Measurements from ENCODE around the gene DBF4. TPM values are rescaled to one million over a fixed set of nuclear protein-coding genes. Genes with fewer than 3 reads are reported as not detected.
A peak's percentile ranks its signal among the peaks of the same experiment; 100 is the strongest.

DBF4 gene
- polyA plus RNA-seq, 1 of the 3 experiments (the other 2 are of a cell fraction): 7.6 TPM

DNA sequence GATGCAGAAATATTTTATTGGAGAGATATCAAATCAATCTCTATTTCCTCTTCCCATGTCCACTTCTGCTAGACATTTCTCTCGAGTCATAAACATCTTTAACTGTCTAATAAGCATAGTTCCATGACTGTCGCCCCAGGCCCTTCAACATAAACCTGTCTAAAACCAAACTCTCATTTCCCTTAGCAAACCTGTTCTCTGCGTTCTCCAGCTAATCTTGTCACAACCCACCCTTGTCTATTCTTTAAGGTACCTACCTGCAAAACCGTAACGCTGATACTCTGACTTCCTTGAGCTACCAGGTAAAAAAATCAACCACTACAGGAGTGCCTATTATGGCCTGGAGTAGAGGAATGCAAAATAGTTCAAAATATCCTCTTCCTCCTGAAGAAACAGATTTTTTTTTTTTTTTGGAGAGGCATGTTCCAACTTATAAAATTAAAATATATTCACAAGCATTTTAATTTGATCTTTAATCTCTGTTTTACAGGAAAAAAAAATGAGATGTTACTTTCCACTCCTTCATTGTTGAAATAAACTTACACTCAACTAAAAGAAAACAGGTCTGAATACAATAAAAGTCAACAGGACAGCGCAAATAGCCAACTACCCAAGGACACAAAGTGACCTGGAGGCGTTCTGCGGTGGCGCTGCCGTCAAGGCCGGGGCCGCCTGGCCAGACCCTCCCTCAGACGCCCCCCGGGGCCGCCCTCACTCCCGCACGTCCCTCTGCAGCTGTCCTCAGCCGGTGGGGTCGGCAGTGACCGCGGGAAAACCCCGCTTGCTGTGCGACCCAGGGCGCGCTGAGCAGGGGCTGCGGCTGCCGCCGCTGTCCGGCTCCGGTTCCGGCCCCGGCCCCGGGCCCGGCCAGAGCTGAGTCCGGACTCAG lies 898 bp upstream of the DBF4 start:
- 6% methylated on average over 17 of the region's 35 CpGs for WGBS (ENCODE audit: low lambda C conversion rate)

DNA sequence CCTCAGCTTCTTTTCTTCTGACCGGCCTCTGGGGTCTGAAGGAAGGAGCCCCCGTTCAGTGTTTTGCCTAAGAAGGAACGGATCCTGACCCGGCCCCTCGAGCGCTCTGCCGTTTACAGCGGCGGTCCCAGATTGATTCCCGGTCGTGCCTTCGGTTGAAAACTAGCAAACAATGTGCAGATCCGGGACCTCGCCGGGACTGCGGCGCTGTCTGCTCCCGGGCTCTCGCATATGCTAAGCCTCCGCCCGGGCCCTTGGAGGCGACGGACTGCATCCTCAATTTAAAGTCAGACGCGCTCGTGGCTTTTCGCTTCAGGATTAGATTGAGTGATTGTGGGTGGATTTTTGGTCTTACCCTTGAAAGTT lies 559 bp downstream of the DBF4 start:
- Histone ChIP-seq H4K20me1 (ENCODE audit: insufficient read depth) (no peaks in the 10 kb centered on the region), H3F3A (replicated peaks; ENCODE audit: insufficient read depth) (peaks cover 18% of the 10 kb centered on the region), H3K4me1 (ENCODE audit: control insufficient read depth in 1 of 2, insufficient read depth in 2 of 2, low read depth in 1 of 2, low read length in 1 of 2) (peaks cover 0 to 13% of the 10 kb centered on the region in 2 experiments; a peak in 1 of 4 replicates), H3K9me2 (no peaks in the 10 kb centered on the region), H3K36me3 (replicated peaks in 1 of 2; ENCODE audit: control insufficient read depth in 1 of 2, insufficient read depth in 2 of 2, low read length in 1 of 2) (peaks cover 13 to 31% of the 10 kb centered on the region in 2 experiments), H3K79me2 (ENCODE audit: insufficient read depth) (peaks cover 89% of the 10 kb centered on the region), H3K4me3 (ENCODE audit: low read depth in 2 of 2, low read length in 1 of 2) (peak overlapping the region; percentile 92), H3K27me3 (ENCODE audit: insufficient read depth) (no peaks in the 10 kb centered on the region), H3K9ac (peak overlapping the region; percentile 83), H3K27ac (ENCODE audit: low read depth in 2 of 2, low read length in 1 of 2) (peak overlapping the region; percentile 85 to 95), H3K9me3 (peaks cover 3% of the 10 kb centered on the region; the same call in 1 of the 2 replicates), H3K4me2 (peak overlapping the region; percentile 74), H2AFZ (ENCODE audit: low read depth) (peak overlapping the region; percentile 96)
- 2% methylated on average over 27 of the region's 27 CpGs for WGBS (ENCODE audit: low lambda C conversion rate)
- CTCF ChIA-PET: interaction anchor here (1.7 kb wide), 1 partner anchor 11 kb away, joined by 16 read pairs; no protein-coding TSS in a partner anchor
- peak; percentile 77 for DNase-seq
- POLR2A ChIA-PET: no interaction called here
- no peak for TF ChIP-seq TEAD4 (IDR thresholded peaks at IDR 0.05; ENCODE audit: borderline replicate concordance, insufficient read depth)
- no peak for TF ChIP-seq EZH2phosphoT487 (IDR thresholded peaks at IDR 0.05; ENCODE audit: borderline replicate concordance, low read depth)
- no peak for TF ChIP-seq RFX5 (IDR thresholded peaks at IDR 0.05; ENCODE audit: low read length)
- TF ChIP-seq, protein P1, sequence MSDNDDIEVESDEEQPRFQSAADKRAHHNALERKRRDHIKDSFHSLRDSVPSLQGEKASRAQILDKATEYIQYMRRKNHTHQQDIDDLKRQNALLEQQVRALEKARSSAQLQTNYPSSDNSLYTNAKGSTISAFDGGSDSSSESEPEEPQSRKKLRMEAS (IDR thresholded peaks at IDR 0.05; ENCODE audit: low read depth): peak; percentile 84
- TF ChIP-seq, protein P2, sequence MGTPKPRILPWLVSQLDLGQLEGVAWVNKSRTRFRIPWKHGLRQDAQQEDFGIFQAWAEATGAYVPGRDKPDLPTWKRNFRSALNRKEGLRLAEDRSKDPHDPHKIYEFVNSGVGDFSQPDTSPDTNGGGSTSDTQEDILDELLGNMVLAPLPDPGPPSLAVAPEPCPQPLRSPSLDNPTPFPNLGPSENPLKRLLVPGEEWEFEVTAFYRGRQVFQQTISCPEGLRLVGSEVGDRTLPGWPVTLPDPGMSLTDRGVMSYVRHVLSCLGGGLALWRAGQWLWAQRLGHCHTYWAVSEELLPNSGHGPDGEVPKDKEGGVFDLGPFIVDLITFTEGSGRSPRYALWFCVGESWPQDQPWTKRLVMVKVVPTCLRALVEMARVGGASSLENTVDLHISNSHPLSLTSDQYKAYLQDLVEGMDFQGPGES (IDR thresholded peaks at IDR 0.05; ENCODE audit: low read depth, low read length): no peak
- peak; percentile 64; the same call in 1 of the 2 replicates for TF ChIP-seq TAF1 (IDR thresholded peaks at IDR 0.05; ENCODE audit: borderline replicate concordance, low read depth, low read length)
- TF ChIP-seq, protein P3, sequence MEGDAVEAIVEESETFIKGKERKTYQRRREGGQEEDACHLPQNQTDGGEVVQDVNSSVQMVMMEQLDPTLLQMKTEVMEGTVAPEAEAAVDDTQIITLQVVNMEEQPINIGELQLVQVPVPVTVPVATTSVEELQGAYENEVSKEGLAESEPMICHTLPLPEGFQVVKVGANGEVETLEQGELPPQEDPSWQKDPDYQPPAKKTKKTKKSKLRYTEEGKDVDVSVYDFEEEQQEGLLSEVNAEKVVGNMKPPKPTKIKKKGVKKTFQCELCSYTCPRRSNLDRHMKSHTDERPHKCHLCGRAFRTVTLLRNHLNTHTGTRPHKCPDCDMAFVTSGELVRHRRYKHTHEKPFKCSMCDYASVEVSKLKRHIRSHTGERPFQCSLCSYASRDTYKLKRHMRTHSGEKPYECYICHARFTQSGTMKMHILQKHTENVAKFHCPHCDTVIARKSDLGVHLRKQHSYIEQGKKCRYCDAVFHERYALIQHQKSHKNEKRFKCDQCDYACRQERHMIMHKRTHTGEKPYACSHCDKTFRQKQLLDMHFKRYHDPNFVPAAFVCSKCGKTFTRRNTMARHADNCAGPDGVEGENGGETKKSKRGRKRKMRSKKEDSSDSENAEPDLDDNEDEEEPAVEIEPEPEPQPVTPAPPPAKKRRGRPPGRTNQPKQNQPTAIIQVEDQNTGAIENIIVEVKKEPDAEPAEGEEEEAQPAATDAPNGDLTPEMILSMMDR (IDR thresholded peaks at IDR 0.05): peak; percentile 21; the same call in 1 of the 2 replicates
- TF ChIP-seq FOXM1 (IDR thresholded peaks at IDR 0.05; ENCODE audit: low read depth): no peak
- no peak for TF ChIP-seq RAD21 (IDR thresholded peaks at IDR 0.05; ENCODE audit: low read length)
- TF ChIP-seq, protein P4, sequence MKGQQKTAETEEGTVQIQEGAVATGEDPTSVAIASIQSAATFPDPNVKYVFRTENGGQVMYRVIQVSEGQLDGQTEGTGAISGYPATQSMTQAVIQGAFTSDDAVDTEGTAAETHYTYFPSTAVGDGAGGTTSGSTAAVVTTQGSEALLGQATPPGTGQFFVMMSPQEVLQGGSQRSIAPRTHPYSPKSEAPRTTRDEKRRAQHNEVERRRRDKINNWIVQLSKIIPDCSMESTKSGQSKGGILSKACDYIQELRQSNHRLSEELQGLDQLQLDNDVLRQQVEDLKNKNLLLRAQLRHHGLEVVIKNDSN (IDR thresholded peaks at IDR 0.05; ENCODE audit: borderline replicate concordance, low read depth): no peak
- no peak for TF ChIP-seq JUND (IDR thresholded peaks at IDR 0.05)
- no peak for TF ChIP-seq YY1 (IDR thresholded peaks at IDR 0.05; ENCODE audit: low read depth)

More for the DNA sequence above, 898 bp upstream of the DBF4 start:
- Histone ChIP-seq H3K27me3 (ENCODE audit: insufficient read depth) (no peaks in the 10 kb centered on the region), H3K79me2 (ENCODE audit: insufficient read depth) (peaks cover 88% of the 10 kb centered on the region), H3K4me3 (ENCODE audit: low read depth in 2 of 2, low read length in 1 of 2) (peak overlapping the region; percentile 92), H4K20me1 (ENCODE audit: insufficient read depth) (no peaks in the 10 kb centered on the region), H2AFZ (ENCODE audit: low read depth) (peak overlapping the region; percentile 89), H3K9me2 (no peaks in the 10 kb centered on the region), H3K9ac (peak overlapping the region; percentile 83), H3K9me3 (peaks cover 3% of the 10 kb centered on the region; the same call in 1 of the 2 replicates), H3K27ac (ENCODE audit: low read depth in 2 of 2, low read length in 1 of 2) (peak overlapping the region; percentile 85 to 95), H3F3A (replicated peaks; ENCODE audit: insufficient read depth) (peaks cover 18% of the 10 kb centered on the region), H3K4me2 (peak overlapping the region; percentile 74), H3K4me1 (ENCODE audit: control insufficient read depth in 1 of 2, insufficient read depth in 2 of 2, low read depth in 1 of 2, low read length in 1 of 2) (peaks cover 0 to 13% of the 10 kb centered on the region in 2 experiments; a peak in 1 of 4 replicates), H3K36me3 (replicated peaks in 1 of 2; ENCODE audit: control insufficient read depth in 1 of 2, insufficient read depth in 2 of 2, low read length in 1 of 2) (peaks cover 14 to 30% of the 10 kb centered on the region in 2 experiments)
- POLR2A ChIA-PET: interaction anchor here (1.6 kb wide), 1 partner anchor 59 kb away, joined by 9 read pairs; the partner anchor contains the start of gene ADAM22
- TF ChIP-seq ELF1 (IDR thresholded peaks at IDR 0.05) (no peak), NRF1 (IDR thresholded peaks at IDR 0.05; ENCODE audit: low read depth, low read length) (no peak), FOSL2 (IDR thresholded peaks at IDR 0.05; ENCODE audit: borderline replicate concordance, low read depth) (no peak), TEAD4 (IDR thresholded peaks at IDR 0.05; ENCODE audit: borderline replicate concordance, insufficient read depth) (0 out of 2 replicates have a peak, but pooled peaks have one; percentile 23), EP300 (IDR thresholded peaks at IDR 0.05; ENCODE audit: borderline replicate concordance in 1 of 2, low read depth in 1 of 2, low read length in 1 of 2) (0 out of 4 replicates have a peak, but pooled peaks of 1 of the 2 experiments have one; percentile 33), YY1 (IDR thresholded peaks at IDR 0.05; ENCODE audit: low read depth) (0 out of 2 replicates have a peak, but pooled peaks have one; percentile 38), FOXM1 (IDR thresholded peaks at IDR 0.05; ENCODE audit: low read depth) (no peak), RAD21 (IDR thresholded peaks at IDR 0.05; ENCODE audit: low read length) (no peak), MEF2A (IDR thresholded peaks at IDR 0.05; ENCODE audit: borderline replicate concordance, low read depth) (no peak; the same call in 1 of the 2 replicates), FOXJ3 (CRISPR knock-in tag; IDR thresholded peaks at IDR 0.05) (no peak)
- TF ChIP-seq, protein P2 (IDR thresholded peaks at IDR 0.05; ENCODE audit: low read depth, low read length): no peak
- DNase-seq: peak; percentile 86
- CTCF ChIA-PET: interaction anchor here (0.6 to 1.7 kb wide), 10 partner anchors 11 to 369 kb away, joined by 3 to 16 read pairs (median 4); no protein-coding TSS in a partner anchor
